GM19351 (cell line): ENCODE results near the gene RTRAF.

Source experiments
- ATAC-seq: cut with Tn5 transposase; IDR thresholded peaks from one replicate; pipeline ENCODE4 v1.9.1; 2021; ENCODE audit warnings: mild to moderate bottlenecking, moderate library complexity; ENCODE audit not compliant: unreplicated experiment

RTRAF gene

DNA sequence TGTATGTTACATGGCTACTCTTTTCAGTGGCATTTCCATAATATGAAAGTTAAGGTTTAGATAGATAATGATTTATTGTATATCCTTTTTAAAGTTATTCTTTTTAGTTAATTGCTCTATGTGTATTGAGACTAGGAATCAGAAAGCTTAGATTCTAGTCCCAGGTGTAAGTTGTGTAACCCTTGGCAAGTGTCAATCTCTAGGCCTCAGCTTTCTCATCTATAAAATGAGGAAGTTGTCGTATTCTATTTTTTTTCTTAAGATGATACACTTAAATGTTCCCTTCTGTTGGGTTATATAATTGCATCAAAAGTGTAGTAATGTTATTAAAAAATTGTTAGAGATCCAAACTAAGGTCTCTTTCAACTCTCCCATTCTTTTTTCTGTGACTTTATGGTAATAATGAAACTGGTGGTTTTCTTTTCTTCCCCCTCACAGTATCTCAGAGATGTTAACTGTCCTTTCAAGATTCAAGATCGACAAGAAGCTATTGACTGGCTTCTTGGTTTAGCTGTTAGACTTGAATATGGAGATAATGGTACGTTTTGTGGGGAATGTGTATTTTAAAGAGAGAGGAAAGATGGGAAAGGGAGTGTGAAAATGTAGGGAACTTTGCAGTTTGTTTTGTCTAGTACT, 4.1 kb downstream of the RTRAF start:
- no peak for ATAC-seq

DNA sequence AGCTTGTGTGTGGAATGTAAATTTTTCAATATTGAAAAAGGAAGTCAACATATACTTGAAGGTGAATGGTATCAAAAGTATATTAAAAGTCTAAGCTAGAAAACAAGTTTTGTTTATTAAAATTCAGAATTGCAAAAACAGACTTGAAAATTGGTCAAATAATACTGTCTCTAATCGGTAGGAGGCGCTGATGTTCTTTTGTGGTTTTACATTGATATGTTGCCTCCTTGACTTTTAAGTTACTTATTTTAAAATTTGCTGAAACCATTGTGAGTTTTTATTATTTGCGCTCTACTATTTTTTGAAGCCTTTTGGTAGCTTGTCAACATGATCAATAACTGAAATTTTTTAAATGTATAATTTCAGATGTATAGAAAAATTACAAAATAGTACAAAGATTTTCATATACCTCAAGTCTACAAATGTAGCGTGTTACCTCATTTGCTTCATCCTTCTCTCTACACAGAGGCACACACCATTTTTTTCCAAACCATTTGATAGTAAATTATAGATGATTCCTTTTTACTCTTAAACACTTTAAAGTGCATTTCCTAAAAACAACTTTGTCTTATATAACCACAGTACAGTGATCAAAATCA, 6.9 kb downstream of the RTRAF start:
- no peak for ATAC-seq

DNA sequence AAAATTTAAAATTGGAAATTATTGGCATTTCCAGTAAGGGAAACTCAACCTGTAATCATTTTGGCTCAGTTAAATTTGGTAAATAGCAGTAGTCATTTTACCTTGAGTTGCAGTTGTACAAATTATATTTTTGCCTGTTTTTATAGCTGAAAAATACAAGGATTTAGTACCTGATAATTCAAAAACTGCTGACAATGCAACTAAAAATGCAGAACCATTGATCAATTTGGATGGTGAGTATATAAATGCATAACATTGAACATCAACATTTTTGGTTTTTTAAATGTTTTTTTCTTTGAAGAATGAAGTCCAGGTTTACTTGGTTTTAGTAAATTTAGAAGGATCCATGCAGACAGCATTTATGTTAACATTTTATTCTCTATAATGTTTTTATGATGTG, 9.0 kb downstream of the RTRAF start:
- no peak for ATAC-seq

DNA sequence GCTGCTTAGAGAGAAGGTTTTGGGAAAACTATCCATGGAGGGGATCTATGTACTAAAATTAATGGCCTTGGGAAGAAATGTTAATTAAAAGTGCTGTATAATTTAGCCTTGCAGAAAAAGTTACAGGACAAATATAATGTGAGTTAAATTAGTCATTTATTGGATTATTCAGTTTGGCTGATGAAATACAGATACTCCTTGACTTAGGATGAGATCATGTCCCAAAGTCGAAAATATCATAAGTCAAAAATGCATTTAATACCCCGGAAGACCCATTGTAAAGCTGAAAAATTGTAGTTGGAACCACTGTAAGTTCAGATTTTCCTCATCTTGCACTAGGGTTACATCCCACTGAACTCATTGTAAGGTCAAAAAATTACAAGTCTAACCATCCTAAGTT, 9.7 kb downstream of the RTRAF start:
- ATAC-seq = no peak

DNA sequence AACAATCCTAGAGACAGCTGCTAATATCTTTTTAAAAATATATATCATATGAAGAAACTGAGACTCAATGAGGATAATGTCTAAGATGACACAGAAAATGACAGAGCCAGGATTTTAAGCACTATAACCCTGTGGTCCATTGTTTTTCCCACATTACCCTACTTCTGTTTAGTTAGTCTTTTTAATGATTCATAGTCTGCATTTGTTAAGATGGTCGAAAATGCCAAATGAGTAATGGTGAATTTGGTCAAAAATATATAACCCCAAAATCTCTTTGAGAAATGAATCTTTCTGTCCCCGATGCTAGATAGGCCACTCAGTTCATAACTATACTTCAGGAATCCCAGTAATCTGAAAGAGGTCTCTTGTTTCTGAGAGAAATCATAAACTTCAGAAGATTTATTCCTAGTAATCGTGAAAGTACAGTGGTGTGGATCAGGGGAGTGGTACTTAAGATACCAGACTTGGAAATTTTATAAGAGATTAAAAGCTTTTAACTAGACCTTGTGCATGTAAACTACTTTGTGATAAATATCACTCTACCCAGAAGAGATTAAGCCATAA, 10.8 kb downstream of the RTRAF start:
- ATAC-seq = no peak

DNA sequence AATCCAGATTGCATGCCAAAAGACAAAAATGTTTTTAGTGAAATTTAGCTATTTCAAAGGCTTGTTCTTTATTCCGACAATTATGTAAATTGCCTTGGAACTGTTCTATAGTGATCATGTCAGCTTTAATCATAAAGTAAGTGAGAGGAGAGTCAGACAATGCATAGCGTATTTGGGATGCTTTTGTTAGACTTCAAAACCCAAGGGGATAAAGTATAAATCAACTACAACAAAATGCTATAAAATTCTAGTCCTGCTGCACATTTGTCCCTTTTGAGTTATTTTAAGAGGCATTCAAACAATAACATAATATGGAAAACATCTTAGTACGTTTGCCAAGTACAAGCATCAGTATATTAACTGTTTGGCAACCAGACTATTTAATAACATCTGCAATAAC, 11.3 kb downstream of the RTRAF start:
- no peak for ATAC-seq

DNA sequence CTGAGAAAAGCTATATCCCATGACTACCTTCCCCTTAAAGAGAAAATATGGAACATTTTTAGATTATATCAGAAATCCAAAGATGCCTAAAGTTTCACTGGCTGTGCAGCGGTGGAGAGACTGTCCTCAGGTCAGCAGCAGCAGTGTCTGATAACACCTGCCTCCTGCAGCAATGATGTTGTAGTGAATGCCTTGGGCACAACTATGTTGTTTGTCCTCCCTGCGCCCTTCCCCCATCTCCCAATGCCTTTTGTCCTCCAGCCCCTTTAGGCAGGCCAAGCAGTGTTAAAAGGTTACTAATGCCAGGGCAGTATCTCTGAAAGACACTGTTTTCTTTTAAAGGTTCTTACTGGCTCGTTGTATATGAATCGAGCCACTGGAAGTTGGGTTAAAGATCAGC, 13.2 kb downstream of the RTRAF start:
- ATAC-seq = no peak

DNA sequence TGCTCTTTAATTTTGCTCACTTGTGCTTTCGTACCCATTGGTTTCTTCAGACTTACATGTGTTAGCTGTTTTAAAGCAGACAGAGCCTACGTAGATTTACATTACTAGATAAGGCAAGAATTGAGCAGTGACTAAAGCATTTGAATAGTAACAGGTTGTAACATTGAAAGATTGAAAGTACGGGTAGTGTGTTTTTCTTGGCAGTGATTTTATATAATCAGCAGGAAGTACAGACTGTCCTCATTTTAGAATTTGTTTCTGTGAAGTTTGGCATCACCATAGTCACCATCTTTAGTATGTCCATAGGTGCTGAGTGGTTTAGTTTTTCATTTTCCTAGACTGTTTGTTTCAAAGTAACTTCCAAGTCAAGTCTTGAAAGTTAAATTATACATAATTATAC, 14.0 kb downstream of the RTRAF start:
- ATAC-seq = no peak

DNA sequence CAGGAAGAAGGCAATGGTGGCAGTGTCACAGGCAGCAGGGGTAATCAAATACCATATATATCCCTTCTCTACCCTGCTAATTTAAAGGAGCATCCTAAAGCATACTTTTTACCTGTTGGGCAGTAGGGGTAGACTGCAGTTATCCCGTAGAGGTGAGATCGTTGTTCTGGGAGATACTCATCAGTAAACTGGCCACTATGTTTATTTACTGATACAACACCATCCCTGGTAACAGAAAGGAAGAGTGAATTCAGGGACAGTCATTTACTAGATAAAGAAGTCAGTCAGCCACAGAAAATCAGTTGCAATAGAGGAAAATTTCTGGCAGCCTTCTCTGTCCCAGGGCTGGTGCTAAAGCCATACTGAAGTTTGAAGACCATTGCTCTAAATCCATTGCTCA, 16.3 kb downstream of the RTRAF start:
- no peak for ATAC-seq

DNA sequence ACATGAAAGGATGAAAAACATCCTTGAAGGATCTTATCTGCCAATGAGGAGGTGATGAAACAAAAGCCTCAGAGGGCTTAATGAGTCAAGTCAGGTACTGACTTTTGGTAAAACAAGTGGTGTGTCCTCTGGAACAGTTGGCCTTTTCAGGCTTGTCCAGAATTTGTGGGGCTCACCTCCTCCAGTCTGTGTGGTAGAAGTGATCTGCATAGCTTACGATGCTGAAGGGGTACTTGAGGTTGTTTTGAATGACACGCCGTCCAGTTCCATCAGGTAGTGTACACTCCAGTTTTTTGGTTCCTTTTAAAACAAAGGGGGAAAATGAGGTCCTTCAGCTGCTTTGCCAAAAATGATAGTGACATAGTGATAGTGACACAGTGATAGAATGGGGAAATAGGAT, 17.0 kb downstream of the RTRAF start:
- no peak for ATAC-seq

DNA sequence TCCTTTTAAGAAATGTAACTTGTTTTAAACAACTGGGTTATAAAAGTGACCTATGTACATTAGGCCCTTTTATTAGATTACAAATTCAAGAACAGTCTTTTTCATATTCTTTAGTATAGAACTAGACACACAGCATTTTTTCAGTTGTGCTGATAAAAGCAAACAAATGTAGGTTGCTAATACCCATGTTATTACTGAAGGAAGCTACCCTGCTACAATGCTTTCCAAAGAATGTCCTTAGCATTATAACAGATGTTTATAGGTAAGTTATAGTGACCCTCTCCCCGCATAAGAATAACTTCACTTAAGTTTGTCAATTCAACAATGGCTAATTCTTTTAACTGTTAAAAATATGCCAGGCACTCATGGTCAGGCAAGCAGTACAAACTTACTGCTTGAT, 17.9 kb downstream of the RTRAF start:
- ATAC-seq = no peak

DNA sequence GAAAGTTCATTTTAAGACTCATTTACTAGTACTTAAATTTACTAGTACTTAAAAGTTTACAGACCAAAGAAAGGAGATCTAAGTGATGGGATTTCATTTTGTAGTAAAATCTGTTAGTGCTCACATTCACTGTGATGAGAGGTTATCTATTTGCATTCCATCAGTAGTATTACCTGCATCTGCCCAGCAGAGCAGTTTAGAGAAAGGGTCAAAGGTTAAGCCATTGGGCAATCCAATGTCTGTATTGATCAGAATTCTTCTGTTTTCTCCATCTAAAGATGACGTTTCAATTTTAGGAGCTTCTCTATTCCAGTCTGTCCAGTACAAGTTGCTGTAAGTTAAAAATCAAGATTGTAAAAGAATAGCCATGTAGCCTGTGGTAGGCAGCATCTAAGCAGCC, 18.3 kb downstream of the RTRAF start:
- ATAC-seq = no peak

DNA sequence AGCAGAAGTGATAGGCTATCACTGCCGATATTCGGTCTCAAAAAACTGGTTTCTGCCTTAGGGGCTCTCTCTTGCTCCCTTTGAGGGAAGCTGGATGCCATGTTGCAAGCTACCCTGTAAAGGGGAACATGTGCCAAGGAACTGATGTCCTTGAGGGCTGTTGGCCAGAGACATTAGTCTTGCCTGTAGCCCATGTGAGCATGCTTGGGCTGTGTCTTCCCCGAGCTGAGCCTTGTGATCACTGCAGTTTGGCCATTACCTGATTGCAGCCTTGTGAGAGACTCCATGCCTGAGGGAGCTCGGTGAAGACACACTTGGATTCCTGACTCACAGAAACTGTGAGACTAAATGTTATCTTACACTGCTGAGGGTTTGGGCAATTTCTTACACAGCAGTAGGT, 18.8 kb downstream of the RTRAF start:
- ATAC-seq = no peak

DNA sequence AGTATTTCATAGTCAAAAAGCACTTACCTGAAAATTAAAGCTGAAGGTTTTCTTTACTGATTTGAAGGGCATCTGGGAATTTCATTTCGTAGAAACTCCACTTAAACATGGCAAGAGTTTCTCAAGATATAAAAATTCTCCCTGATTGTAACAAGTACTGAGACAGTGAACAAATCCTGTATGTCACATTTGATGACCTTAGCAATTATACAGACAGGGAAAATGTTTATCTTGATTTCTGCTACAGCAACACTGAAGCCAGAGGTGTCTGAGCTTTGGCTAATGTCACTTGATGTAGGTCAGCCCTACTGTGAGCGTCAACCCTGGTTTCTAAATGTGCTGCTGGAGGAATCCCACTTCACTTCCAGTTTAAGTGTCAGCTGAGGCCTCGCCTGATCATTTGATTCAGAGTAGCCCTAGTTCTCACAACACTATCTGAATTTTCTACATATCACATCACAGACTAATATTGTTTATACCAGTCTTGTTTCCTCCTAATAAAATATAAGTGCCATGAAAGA, 20.9 kb downstream of the RTRAF start:
- ATAC-seq = no peak

DNA sequence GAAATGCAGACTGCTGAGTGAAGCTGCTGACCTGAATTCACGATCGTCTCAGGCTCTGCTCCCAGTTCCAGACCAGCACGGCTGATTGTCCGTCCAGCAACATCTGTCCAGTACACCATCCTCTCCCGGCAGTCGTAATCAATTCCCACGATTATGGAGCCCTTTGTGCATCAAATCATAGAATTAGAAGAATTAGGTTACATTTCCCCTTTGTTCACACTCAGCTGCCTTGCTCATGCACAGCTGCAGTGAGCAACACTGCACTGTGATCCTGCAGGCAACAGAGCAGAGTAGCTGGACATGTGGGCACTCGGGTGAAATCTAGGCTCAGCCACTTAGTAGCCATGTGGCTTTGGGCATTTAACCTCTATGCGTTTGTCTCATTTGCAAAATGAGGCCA, 22.2 kb downstream of the RTRAF start:
- no peak for ATAC-seq

DNA sequence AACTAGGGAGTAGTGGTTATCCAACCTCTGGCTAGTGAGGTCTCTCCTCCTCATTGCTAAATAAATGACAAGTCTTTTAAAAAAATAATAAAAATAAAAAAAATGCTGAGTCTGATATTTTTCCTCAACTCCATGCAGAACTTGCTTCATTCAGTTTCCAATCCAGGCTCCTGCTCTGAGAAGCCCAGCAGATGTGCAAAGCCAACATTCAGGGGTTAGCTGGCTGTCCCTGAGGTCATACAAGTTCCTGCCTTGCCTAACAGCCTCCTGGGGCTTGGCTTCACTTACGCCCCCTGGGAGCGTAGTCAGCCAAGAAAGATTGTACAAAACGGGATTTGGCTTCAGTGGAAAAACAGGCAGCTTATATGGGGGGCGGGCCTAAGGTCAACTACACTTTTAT, 23.3 kb downstream of the RTRAF start:
- ATAC-seq = no peak

DNA sequence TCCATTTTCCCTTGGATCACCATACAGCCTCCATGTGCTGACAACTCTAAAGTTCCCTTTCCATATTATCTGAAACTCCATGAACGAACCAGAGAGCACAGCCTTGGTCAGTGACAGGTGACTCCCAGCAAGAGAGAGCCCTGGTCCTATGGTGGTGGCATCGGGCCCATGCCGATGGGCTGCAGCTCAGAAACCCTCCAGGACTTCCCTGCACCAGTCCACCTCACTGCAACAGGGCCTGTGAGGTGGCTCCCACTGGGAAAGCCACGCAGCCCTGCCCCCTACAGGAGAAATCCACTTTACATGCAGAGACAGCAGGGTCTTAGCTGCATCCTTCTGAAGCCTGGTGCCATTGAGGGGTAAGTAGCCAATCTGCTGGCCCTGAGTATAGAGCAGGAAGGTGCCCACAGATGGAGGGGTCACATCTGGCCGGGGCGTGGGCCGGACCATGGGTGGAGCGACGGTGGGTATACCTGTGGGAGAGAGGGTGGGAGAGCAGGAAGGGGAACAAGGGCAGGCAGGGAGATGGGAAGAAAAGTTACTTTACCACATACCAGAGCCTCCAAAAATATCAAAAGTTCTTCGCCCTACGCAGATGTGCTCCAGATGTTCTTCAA, 24.7 kb downstream of the RTRAF start:
- no peak for ATAC-seq

DNA sequence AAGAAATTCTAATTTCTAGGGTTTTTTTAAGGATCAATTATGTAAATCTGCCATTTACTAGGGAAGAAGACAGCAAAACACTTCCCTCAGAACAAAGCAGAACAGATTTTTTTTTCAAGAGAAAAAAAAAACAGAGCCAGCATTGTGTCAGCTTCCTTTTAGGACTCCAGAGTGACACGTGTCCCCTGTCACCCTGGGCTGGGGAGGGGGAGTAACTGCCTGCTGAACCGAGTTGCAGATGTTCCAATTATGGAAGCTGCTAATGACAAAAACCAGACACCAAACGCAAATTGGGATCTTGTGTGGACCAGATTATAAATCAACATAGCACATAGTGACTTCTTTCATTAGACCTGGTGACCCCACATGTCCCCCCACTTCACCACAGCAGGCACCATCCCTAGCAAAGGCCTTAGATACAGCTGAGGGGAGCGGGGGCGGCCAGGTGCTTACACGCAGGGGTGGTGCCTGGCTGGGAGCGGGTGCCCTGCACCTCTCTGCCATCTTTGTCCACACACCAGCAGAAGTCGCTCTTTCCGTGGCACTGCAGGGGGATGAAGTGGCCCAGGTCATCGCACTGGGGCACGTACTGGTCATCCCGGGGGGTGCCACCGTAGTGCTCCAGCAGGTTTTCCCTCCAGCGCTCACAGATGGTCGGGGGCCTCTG, 25.4 kb downstream of the RTRAF start:
- no peak for ATAC-seq

DNA sequence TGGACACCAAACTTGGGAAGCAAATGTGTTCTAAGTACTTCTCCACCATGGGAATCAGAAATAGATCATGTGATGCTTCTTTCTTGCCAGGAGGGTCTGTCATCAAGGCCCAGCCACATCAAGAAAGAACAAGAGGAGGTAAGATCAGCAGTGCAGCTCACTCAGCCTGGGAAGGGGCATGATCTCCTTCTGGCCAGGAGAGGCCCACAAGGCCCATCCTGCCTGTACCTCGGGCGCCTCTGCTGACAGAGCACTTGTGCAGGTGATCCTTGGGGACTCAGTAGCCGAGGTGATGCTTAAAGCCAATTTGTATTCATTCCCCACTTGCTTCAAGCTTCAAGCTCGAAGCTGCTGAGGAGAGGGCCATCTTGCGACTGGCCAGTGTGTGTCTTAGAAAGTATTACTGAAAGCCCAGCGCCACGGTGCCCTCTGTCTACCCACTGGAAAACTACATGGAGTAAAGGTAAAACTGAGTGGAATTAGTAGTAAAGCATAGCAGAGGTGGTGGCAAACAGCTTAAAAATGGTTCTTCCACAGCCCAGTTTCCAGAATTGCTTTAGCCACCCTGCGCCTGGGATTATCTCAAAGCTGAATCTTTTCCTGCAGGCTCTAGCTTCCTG, 26.2 kb downstream of the RTRAF start:
- ATAC-seq = no peak

DNA sequence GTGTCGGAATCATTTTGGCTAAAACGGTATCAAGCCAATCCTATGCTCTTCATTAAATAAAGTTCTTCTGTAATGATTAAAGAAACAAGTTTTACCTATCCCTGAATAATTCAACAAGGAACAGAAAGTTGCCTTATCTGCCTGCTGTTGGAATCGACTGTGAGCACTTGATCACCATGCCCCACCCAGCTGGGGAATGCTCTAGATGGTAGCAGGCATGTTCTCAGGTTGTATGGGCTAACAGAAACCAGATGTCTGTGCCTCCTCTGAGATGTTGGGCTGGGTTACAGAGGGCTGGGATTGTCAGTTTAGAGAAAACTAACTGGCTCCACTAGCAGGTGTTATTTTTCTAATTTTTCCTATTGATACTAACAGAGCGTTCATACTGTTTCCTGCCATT, 28.9 kb downstream of the RTRAF start:
- ATAC-seq = no peak

DNA sequence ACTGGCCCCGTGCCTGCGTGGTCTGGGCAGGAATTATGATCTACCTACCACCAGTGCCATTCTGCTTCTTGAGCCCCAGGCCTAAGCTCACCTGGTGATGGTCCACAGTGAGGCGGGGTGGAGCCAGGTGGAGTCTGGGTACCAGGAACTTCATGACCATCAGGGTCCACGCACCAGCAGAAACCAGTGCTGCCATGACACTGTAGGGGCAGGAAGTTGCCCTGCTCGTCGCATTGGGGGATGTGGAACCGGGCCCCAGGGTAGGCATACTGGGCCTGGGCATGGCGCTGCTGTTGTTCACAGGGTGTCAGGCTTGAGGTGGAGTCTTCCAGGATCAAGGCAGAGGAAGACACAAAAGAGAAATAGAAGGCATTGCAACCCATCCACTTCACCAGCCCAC, 29.6 kb downstream of the RTRAF start:
- no peak for ATAC-seq
